ENCODE measurements around the gene UQCRC1. TPM values are rescaled to one million over a fixed set of nuclear protein-coding genes. Genes with fewer than 3 reads are reported as not detected.

UQCRC1 gene
- total RNA-seq, 2 donors from 2014 or later = 682 to 753 TPM

DNA sequence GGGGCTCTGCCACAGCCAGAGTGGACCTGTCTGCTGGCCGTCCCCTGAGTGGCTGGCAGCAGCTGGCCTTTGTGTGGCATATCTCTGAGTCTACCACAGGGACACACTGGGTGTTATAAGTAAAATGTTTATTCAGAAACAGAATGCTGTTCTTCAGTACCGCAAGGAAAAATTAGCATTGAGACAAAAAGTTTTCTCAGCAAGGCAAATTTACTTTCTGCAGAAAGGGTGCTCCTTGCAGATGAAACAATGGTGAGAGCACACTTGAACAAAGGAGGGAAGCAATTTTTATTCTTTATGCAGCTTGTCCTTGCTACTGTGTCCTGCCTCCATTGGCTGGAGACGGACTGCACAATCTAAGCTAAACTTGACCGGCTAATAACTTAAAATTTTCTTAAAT is 8.1 kb upstream of the UQCRC1 start:
- no peak for TF ChIP-seq CTCF (IDR thresholded peaks at IDR 0.05)
- intact Hi-C loops (cut with DNase I) = no loop called here
- H3K9me3 ChIP-seq = peaks cover 4% of the 10 kb centered on the region
- no peak overlapping the region for H3K9ac ChIP-seq (ENCODE audit: low read depth in 2 of 2, low read length in 2 of 2)
- peaks cover 12% of the 10 kb centered on the region for H3K4me1 ChIP-seq
- no peaks in the 10 kb centered on the region for H3K36me3 ChIP-seq
- H3K27me3 ChIP-seq = no peaks in the 10 kb centered on the region
- H3K4me3 ChIP-seq = no peak overlapping the region
- peak overlapping the region; percentile 74 for H3K27ac ChIP-seq
- no peak for DNase-seq

DNA sequence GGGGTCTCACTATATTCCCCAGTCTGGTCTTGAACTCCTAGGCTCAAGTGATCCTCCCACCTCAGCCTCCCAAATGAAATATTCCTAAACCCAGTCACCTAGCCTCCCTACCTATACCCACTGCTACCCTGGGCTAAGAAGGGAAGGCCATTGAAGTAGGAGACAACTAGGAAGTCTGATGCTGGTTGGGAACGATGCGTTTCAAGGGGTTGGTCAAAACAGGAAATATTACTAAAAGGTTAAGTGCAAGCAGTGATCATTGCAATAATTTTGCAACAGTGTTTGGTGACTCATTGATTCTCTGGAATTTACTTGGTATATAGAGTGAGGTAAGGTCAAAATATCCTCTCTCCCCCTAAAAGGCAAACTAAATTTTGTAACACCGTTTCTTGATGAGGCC is 4.6 kb upstream of the UQCRC1 start:
- H3K27me3 ChIP-seq = no peaks in the 10 kb centered on the region
- intact Hi-C loops (cut with DNase I) = no loop called here

DNA sequence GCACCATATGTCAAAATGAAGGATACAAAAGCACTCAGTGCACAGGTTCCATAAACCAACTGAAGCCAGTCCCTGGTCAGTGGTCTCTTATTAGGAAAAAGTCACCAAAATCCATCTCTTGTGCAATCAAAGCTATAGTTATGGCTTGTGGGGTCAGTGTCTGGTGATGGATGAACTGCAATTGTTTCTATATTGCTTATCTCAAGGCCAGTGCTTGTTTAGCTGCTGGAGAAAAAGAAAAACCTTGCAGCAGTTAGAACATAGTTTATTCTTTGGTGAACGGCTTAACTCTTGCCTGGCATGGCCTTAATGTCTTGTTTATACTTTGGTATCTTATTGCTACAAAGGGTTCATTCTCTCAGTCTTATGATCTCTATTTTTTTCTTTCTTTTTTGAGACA is 2.9 kb upstream of the UQCRC1 start:
- Histone ChIP-seq H3K27ac (no peak overlapping the region), H3K27me3 (no peaks in the 10 kb centered on the region), H3K36me3 (no peaks in the 10 kb centered on the region), H3K4me3 (no peak overlapping the region), H3K9me3 (peaks cover under 1% of the 10 kb centered on the region), H3K9ac (ENCODE audit: low read depth in 2 of 2, low read length in 2 of 2) (no peak overlapping the region), H3K4me1 (no peaks in the 10 kb centered on the region)
- TF ChIP-seq CTCF (IDR thresholded peaks at IDR 0.05) = no peak
- DNase-seq = no peak
- intact Hi-C loops (cut with DNase I) = no loop called here

More for the DNA sequence above, 4.6 kb upstream of the UQCRC1 start:
- no peak for TF ChIP-seq CTCF (IDR thresholded peaks at IDR 0.05)
- H3K4me3 ChIP-seq = no peak overlapping the region
- no peak overlapping the region for H3K9ac ChIP-seq (ENCODE audit: low read depth in 2 of 2, low read length in 2 of 2)
- no peaks in the 10 kb centered on the region for H3K36me3 ChIP-seq
- H3K9me3 ChIP-seq = peaks cover 4% of the 10 kb centered on the region
- no peak for DNase-seq
- peaks cover 2% of the 10 kb centered on the region for H3K4me1 ChIP-seq
- H3K27ac ChIP-seq = no peak overlapping the region

DNA sequence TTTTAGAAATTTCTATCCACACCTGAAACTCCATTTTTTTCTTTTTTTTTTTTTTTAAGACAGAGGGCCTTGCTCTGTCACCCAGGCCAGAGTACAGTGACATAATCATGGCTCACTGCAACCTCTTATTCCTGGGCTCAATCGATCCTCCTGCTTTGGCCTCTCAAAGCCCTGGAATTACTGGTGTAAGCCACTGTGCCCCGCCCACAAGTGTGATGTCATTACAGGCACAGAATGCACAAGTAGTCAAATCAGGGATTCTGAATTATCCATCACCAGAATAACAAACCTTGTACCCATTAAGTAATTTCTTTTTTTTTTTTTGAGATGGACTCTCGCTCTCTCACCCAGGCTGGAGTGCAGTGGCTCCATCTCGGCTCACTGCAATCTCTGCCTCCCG is 1.9 kb downstream of the UQCRC1 start:
- intact Hi-C loops (cut with DNase I) = no loop called here
- TF ChIP-seq CTCF (IDR thresholded peaks at IDR 0.05) = no peak
- H3K4me1 ChIP-seq = no peaks in the 10 kb centered on the region
- no peak overlapping the region for H3K9ac ChIP-seq (ENCODE audit: low read depth in 2 of 2, low read length in 2 of 2)
- peaks cover 31% of the 10 kb centered on the region for H3K36me3 ChIP-seq
- no peak overlapping the region for H3K4me3 ChIP-seq
- DNase-seq = no peak
- H3K27ac ChIP-seq = no peak overlapping the region
- no peaks in the 10 kb centered on the region for H3K27me3 ChIP-seq
- H3K9me3 ChIP-seq = no peaks in the 10 kb centered on the region

- H3K9me3 ChIP-seq = no peaks in the 10 kb centered on the region
- peaks cover 7% of the 10 kb centered on the region for H3K4me1 ChIP-seq
- peaks cover 51% of the 10 kb centered on the region for H3K36me3 ChIP-seq
- no peak overlapping the region for H3K27ac ChIP-seq
- H3K4me3 ChIP-seq = no peak overlapping the region
- H3K27me3 ChIP-seq = no peaks in the 10 kb centered on the region
- no peak overlapping the region for H3K9ac ChIP-seq (ENCODE audit: low read depth in 2 of 2, low read length in 2 of 2)
- no peak for TF ChIP-seq CTCF (IDR thresholded peaks at IDR 0.05)
- DNase-seq = no peak
- intact Hi-C loops (cut with DNase I) = no loop called here
Observed at GRCh38 chr3:48601622-48601994, 7.8 kb downstream of the UQCRC1 start.
